Endothelial cell of umbilical vein (primary cell): ENCODE data around the gene BEND2. TPM values are rescaled to one million over a fixed set of nuclear protein-coding genes. Genes with fewer than 3 reads are reported as not detected.

Experiments used
- Bru-seq: library from RNA; stranded (reverse); fragments of 400-500 nt; gene quantifications from one replicate; lab custom pipeline; 2021; lab: Mats Ljungman, UMichigan
- BruChase-seq, 2 experiments: library from RNA; stranded (reverse); fragments of 400-500 nt; gene quantifications; one replicate each; lab custom pipeline; 2021; lab: Mats Ljungman, UMichigan
- BruUV-seq: library from RNA; stranded (reverse); fragments of 400-500 nt; replicated peaks from 2 replicates; lab custom pipeline; 2021; lab: Mats Ljungman, UMichigan
- CTCF ChIA-PET: fragments of 300-600, 350-600 bp; sonication (Branson Sonifier 250); formaldehyde crosslinking; loops from one replicate; lab custom pipeline; 2021; ENCODE audit warnings: antibody characterized with exemption, inconsistent platforms; lab: Charles Lee
- POLR2A ChIA-PET: fragments of 300-600, 350-600 bp; sonication (Branson Sonifier 250); formaldehyde crosslinking; loops from one replicate; lab custom pipeline; 2021; ENCODE audit warnings: antibody characterized with exemption, inconsistent platforms; lab: Charles Lee
- DNase-seq: peaks from one replicate; pipeline ENCODE4 v3.0.0-alpha.2; 2011; ENCODE audit warnings: low read depth, low spot score
- FAIRE-seq: peaks from 2 replicates; lab custom pipeline; 2011; peaks lifted over from hg19 to GRCh38; lab: Jason Lieb, UNC
- H2AFZ ChIP-seq: 2 replicates; pipeline ENCODE4 v1.6.0; 2012; ENCODE audit warnings: low read depth, low read length, control low read depth, inconsistent platforms
- H3K27ac ChIP-seq: 2 replicates; pipeline ENCODE4 v1.5.1; 2011; ENCODE audit warnings: low read depth, mild to moderate bottlenecking, control low read depth, low read length, moderate library complexity; ENCODE audit not compliant: insufficient read depth
- H3K27me3 ChIP-seq, 2 experiments: 2 replicates each; pipeline versions ENCODE4 v1.6.0 to v1.6.1; 2011; ENCODE audit warnings: low read length in 2 of 2, mixed read lengths in 1 of 2; ENCODE audit not compliant: control insufficient read depth in 2 of 2, insufficient read depth in 2 of 2
- H3K36me3 ChIP-seq, 2 experiments: 2 replicates in 1 of 2; 3 replicates in 1 of 2; pipeline ENCODE4 v1.5.1; 2011; ENCODE audit warnings: low read length in 2 of 2, mild to moderate bottlenecking in 1 of 2, moderate library complexity in 1 of 2; ENCODE audit not compliant: control insufficient read depth in 2 of 2, insufficient read depth in 2 of 2; ENCODE audit errors: extremely low read depth in 1 of 2
- H3K4me1 ChIP-seq: 3 replicates; pipeline ENCODE4 v1.5.1; 2011; ENCODE audit warnings: mild to moderate bottlenecking, low read length; ENCODE audit not compliant: control insufficient read depth, insufficient read depth; ENCODE audit errors: extremely low read depth
- H3K4me2 ChIP-seq: 2 replicates; pipeline ENCODE4 v1.6.1; 2011; ENCODE audit warnings: low read length, control low read depth, mixed read lengths; ENCODE audit not compliant: insufficient read depth
- H3K4me3 ChIP-seq, 3 experiments: fragments of 200-600 bp in 1 of 3; sonication (generic), shearing (Covaris generic) in 1 of 3; replicated peaks in 1 of 3; 2 replicates each; pipeline ENCODE4 v1.5.1; 2011 to 2016; ENCODE audit warnings: control low read depth in 3 of 3, low read length in 3 of 3, mild to moderate bottlenecking in 2 of 3, inconsistent platforms in 1 of 3, low read depth in 1 of 3, moderate library complexity in 1 of 3; ENCODE audit not compliant: insufficient read depth in 1 of 3
- H3K79me2 ChIP-seq: 2 replicates; pipeline ENCODE4 v1.6.0; 2012; ENCODE audit warnings: low read length, inconsistent platforms; ENCODE audit not compliant: control insufficient read depth, insufficient read depth
- H3K9ac ChIP-seq: replicated peaks from 2 replicates; pipeline ENCODE3; 2011; ENCODE audit warnings: low read length, control low read depth; ENCODE audit not compliant: insufficient read depth; ENCODE audit errors: extremely low read depth
- H3K9me1 ChIP-seq: replicated peaks from 3 replicates; pipeline ENCODE4 v1.6.0; 2011; ENCODE audit warnings: mild to moderate bottlenecking, low read length; ENCODE audit not compliant: control insufficient read depth, insufficient read depth; ENCODE audit errors: extremely low read depth
- H3K9me3 ChIP-seq: replicated peaks from 2 replicates; pipeline ENCODE4 v1.5.1; 2012; ENCODE audit warnings: low read length, inconsistent platforms; ENCODE audit not compliant: control insufficient read depth, insufficient read depth
- H4K20me1 ChIP-seq: replicated peaks from 2 replicates; pipeline ENCODE3; 2011; ENCODE audit warnings: mild to moderate bottlenecking, low read length; ENCODE audit not compliant: control insufficient read depth, insufficient read depth; ENCODE audit errors: extremely low read depth
- CTCF ChIP-seq, 2 donors: IDR thresholded peaks; 1 replicate in 1 of 2; 2 replicates in 1 of 2; pipeline ENCODE4 v1.5.1; 2011; ENCODE audit warnings: low read length in 2 of 2, mild to moderate bottlenecking in 2 of 2, moderate library complexity in 2 of 2, control low read depth in 1 of 2, inconsistent platforms in 1 of 2, low read depth in 1 of 2; ENCODE audit not compliant: insufficient read depth in 1 of 2; ENCODE audit errors: extremely low read depth in 1 of 2
- EZH2 ChIP-seq: IDR thresholded peaks from 2 replicates; pipeline ENCODE4 v1.6.1; 2012; ENCODE audit warnings: borderline replicate concordance, low read depth, mild to moderate bottlenecking, moderate library complexity, low read length, inconsistent platforms; ENCODE audit not compliant: severe bottlenecking
- FOS ChIP-seq: IDR thresholded peaks from 2 replicates; pipeline ENCODE4 v1.6.1; 2011; ENCODE audit warnings: mild to moderate bottlenecking, low read length, moderate library complexity, borderline replicate concordance; ENCODE audit not compliant: insufficient read depth
- GATA2 ChIP-seq: IDR thresholded peaks from 2 replicates; pipeline ENCODE4 v1.7.0; 2011; ENCODE audit warnings: low read depth, mild to moderate bottlenecking, moderate library complexity, mixed read lengths, low read length; ENCODE audit not compliant: insufficient read length, insufficient read depth
- JUN ChIP-seq: IDR thresholded peaks from 2 replicates; pipeline ENCODE4 v1.6.1; 2011; ENCODE audit warnings: borderline replicate concordance, low read depth; ENCODE audit not compliant: insufficient read length, insufficient read depth
- MAX ChIP-seq: IDR thresholded peaks from 2 replicates; pipeline ENCODE4 v1.6.1; 2011; ENCODE audit not compliant: insufficient read depth, insufficient read length
- MYC ChIP-seq: IDR thresholded peaks from one replicate; pipeline ENCODE4 v1.6.1; 2011; ENCODE audit warnings: mild to moderate bottlenecking, low read depth, low read length
- POLR2A ChIP-seq: IDR thresholded peaks from 2 replicates; pipeline ENCODE4 v1.6.1; 2012; ENCODE audit warnings: low read depth, mild to moderate bottlenecking, control low read depth, low read length
- POLR2AphosphoS5 ChIP-seq: IDR thresholded peaks from 2 replicates; pipeline ENCODE4 v1.6.1; 2012; ENCODE audit warnings: low read depth, mild to moderate bottlenecking, control low read depth, low read length, moderate library complexity; ENCODE audit not compliant: insufficient read depth
- dilution Hi-C: fragments of 300-500 bp; cut with MboI; formaldehyde crosslinking; loops from one replicate; pipeline ENCODE4 v1.15.0; 2019; ENCODE audit warnings: low sequenced_read_pairs; ENCODE audit not compliant: extremely low pct_ligation_motif_present
- intact Hi-C: fragments of 100-400 bp; cut with micrococcal nuclease; formaldehyde crosslinking; loops from one replicate; pipeline ENCODE4 v1.10.0; 2022
- long read RNA-seq: library from polyadenylated mRNA; stranded (forward); transcript quantifications from one replicate; pipeline ENCODE4 v2.0.0, GENCODE V29; 2021
- polyA minus RNA-seq, 3 experiments: library from RNA; depleted of rRNA, polyadenylated mRNA; stranded (reverse); fragments of >200 nt; gene quantifications; 1 replicate in 1 of 3; 2 replicates in 2 of 3; pipeline ENCODE4 v1.2.3, GENCODE V29; 2011
- polyA plus RNA-seq, 4 experiments: library from polyadenylated mRNA; depleted of rRNA in 3 of 4; stranded (reverse) in 3 of 4; unstranded in 1 of 4; fragments of >200 nt; gene quantifications; 2 replicates each; pipeline versions ENCODE4 v1.2.1 to v1.2.3, GENCODE V29; 2011 to 2012; ENCODE audit warnings: missing spikeins in 1 of 4
- total RNA-seq: library from RNA; stranded (reverse); gene quantifications from 2 replicates; pipeline ENCODE4 v1.2.3, GENCODE V29; 2021

BEND2 gene
- not detected in 2 replicates for total RNA-seq
- not detected in 2 replicates for polyA plus RNA-seq
- not detected in 2 replicates for polyA plus RNA-seq (2011; cell fraction: cytosol; rRNA removed)
- not detected in 2 replicates for polyA plus RNA-seq (2011; cell fraction: nucleus; rRNA removed)
- not detected in 2 replicates for polyA plus RNA-seq (2012)
- polyA minus RNA-seq: not detected in 2 replicates
- not detected for polyA minus RNA-seq (2011; cell fraction: cytosol; rRNA and poly(A)+ RNA removed)
- polyA minus RNA-seq (2011; cell fraction: nucleus; rRNA and poly(A)+ RNA removed): not detected in 2 replicates
- not detected for Bru-seq, nascent RNA
- not detected for BruChase-seq, experiment 1, labeled RNA remaining after a 6-hour chase
- BruChase-seq, experiment 2, labeled RNA remaining after a 2-hour chase: not detected
- long read RNA-seq: 0 reads

GRCh38 chrX:18220786-18221185 is at the start of gene BEND2:
Gene BEND2 (minus strand): TSS chrX:18220886. CDS start chrX:18220750, 136 bp downstream.
- Histone ChIP-seq H3K9me1 (no peaks in the 10 kb centered on the region), H3K27ac (no peak within 1 kb of the TSS), H2AFZ (no peak within 1 kb of the TSS), H3K79me2 (no peaks in the 10 kb centered on the region), H3K9ac (no peak within 1 kb of the TSS), H3K4me1 (no peaks in the 10 kb centered on the region), H3K4me2 (no peak within 1 kb of the TSS), H3K36me3 (no peaks in the 10 kb centered on the region), H4K20me1 (no peaks in the 10 kb centered on the region), H3K27me3 (no peaks in the 10 kb centered on the region), H3K9me3 (no peaks in the 10 kb centered on the region), H3K4me3 (no peak within 1 kb of the TSS)
- ChIA-PET CTCF (no interaction called here), POLR2A (no interaction called here)
- BruUV-seq: no TSS peak
- intact Hi-C loops (no loop called here), dilution Hi-C loops (no loop called here)
- FAIRE-seq (no peak), DNase-seq (no peak)
- TF ChIP-seq JUN (no peak), MAX (no peak), FOS (no peak), GATA2 (no peak), CTCF (IDR thresholded peaks at IDR 0.05; ENCODE audit: extremely low read depth in 1 of 2, insufficient read depth in 1 of 2, low read depth in 1 of 2, low read length in 2 of 2) (no peak), EZH2 (no peak), MYC (no peak), POLR2AphosphoS5 (no peak), POLR2A (no peak)
